Mucosa of rectum (tissue), 2 donors: ENCODE results near the gene ANKMY2.
A peak's percentile ranks its signal among the peaks of the same experiment; 100 is the strongest.

Experiments used
- H3K27ac ChIP-seq, 2 donors: one replicate each; pipeline ENCODE4 v1.7.0; 2013; ENCODE audit warnings: inconsistent platforms in 2 of 2, low read depth in 2 of 2, low read length in 2 of 2
- H3K27me3 ChIP-seq, 2 donors: one replicate each; pipeline ENCODE4 v1.7.0; 2013; ENCODE audit warnings: low read length in 2 of 2; ENCODE audit not compliant: control insufficient read depth in 2 of 2, insufficient read depth in 2 of 2
- H3K36me3 ChIP-seq, 2 donors: one replicate each; pipeline ENCODE4 v1.7.0; 2013; ENCODE audit warnings: low read length in 2 of 2; ENCODE audit not compliant: control insufficient read depth in 2 of 2, insufficient read depth in 2 of 2
- H3K4me1 ChIP-seq, 2 donors: one replicate each; pipeline ENCODE4 v1.7.0; 2013; ENCODE audit warnings: low read length in 2 of 2, mild to moderate bottlenecking in 1 of 2; ENCODE audit not compliant: control insufficient read depth in 2 of 2, insufficient read depth in 2 of 2
- H3K4me3 ChIP-seq, 2 donors: one replicate each; pipeline ENCODE4 v1.7.0; 2013; ENCODE audit warnings: low read length in 2 of 2
- H3K9ac ChIP-seq, 2 donors: one replicate each; pipeline ENCODE4 v1.7.0; 2013; ENCODE audit warnings: low read length in 2 of 2, low read depth in 1 of 2, mild to moderate bottlenecking in 1 of 2
- H3K9me3 ChIP-seq, 2 donors: one replicate each; pipeline ENCODE4 v1.7.0; 2013; ENCODE audit warnings: low read length in 2 of 2; ENCODE audit not compliant: control insufficient read depth in 2 of 2
- donor health status: healthy.
- donor health status: Normal muscosa, but diverticular disease.

ANKMY2 gene

DNA sequence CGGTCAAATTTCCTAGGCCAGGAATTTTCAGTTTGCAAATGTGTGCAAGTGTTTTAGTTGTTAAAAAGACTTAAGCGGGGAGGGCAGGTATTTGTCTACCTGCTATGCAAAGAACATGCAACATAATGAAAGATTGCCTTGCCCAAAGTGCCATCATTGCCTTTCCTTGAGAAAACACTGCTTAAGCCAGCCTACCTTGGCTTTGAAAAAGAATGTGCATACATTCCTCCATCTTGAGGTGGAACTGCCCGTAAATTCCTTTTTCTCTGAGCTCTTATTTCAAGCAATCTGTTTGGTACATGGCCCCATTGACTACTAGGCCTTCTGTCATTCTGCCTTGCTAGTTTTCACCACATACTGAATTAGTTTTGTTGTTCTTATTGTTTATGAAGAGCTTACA is 29.7 kb upstream of the ANKMY2 start:
- Histone ChIP-seq H3K27ac (no peak overlapping the region), H3K36me3 (peaks cover 5 to 23% of the 10 kb centered on the region in 2 donors), H3K27me3 (no peaks in the 10 kb centered on the region), H3K4me3 (no peak overlapping the region), H3K9ac (no peak overlapping the region), H3K9me3 (no peaks in the 10 kb centered on the region), H3K4me1 (no peaks in the 10 kb centered on the region)

DNA sequence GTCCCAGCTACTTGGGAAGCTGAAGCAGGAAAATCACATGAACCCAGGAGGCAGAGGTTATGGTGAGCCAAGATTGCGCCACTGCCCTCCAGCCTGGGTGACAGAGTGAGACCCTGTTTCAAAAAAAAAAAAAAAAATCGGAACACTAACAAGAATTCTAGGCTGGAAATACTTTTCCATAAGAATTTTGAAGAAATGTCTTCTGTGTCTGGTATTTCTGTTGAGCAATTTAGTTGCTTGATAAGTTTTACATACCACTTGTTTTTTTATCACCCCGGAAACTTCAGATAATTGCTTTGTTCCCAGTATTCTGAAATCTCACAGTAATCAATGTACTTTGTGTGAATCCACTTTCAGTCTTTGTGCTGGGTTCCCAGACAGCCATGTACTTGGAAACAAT is 26.3 kb upstream of the ANKMY2 start:
- no peak overlapping the region for H3K9ac ChIP-seq
- peaks cover 11 to 26% of the 10 kb centered on the region in 2 donors for H3K36me3 ChIP-seq
- no peaks in the 10 kb centered on the region for H3K9me3 ChIP-seq
- no peak overlapping the region for H3K4me3 ChIP-seq
- no peaks in the 10 kb centered on the region for H3K27me3 ChIP-seq
- H3K4me1 ChIP-seq: no peaks in the 10 kb centered on the region
- H3K27ac ChIP-seq: no peak overlapping the region

DNA sequence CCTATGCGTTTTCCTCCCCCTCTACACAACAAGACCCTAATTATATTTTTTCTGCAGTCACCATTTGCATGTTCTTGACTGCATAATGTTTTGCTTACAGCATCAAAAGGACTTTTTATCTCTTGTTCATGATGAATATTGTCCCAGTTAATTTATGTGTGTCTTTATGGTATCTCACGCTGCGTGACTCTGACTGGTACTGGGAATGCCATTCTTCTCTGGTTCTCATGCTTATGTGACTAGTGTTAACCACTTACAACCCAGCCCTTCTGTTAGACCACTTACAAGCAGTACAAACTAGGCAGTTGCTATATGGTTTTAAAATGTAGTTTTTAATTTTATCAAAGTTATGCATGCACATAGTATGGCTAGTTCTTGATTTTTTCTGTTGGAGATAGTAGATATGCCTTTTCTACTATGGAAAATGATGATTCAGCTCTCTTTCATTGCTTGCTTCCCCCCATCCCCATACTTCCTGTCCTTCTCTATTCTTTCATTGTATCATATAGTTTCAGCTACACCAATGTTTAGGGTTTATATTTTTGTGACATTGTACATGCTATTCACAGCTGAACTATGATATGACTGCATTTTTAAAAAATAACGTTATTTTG is 25.3 kb upstream of the ANKMY2 start:
- H3K9me3 ChIP-seq: no peaks in the 10 kb centered on the region
- no peak overlapping the region for H3K9ac ChIP-seq
- no peak overlapping the region for H3K4me3 ChIP-seq
- H3K27me3 ChIP-seq: no peaks in the 10 kb centered on the region
- no peaks in the 10 kb centered on the region for H3K4me1 ChIP-seq
- H3K27ac ChIP-seq: no peak overlapping the region
- peaks cover 11 to 24% of the 10 kb centered on the region in 2 donors for H3K36me3 ChIP-seq

DNA sequence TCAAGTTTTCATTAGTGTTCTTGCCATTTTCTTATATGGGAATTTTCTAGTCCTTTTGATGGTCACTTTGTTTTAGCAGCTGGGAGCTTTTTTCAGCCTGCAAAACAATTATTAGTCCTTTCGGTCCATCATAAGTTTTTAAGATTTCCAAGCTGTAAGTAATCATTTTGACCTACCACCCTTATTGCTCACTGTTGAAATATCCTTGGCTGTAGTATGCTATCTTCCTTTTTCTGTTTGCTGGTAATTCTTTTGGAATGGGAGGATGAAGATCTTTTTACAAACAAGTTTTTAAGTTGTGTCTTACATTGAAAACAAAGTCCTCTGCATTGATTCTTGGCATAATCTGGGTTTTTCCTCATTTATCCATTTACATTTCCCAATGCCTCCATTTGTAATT is 24.5 kb upstream of the ANKMY2 start:
- no peak overlapping the region for H3K4me3 ChIP-seq
- H3K9me3 ChIP-seq: no peaks in the 10 kb centered on the region
- no peaks in the 10 kb centered on the region for H3K4me1 ChIP-seq
- no peaks in the 10 kb centered on the region for H3K27me3 ChIP-seq
- no peak overlapping the region for H3K9ac ChIP-seq
- H3K36me3 ChIP-seq: peaks cover 11 to 19% of the 10 kb centered on the region in 2 donors
- no peak overlapping the region for H3K27ac ChIP-seq

DNA sequence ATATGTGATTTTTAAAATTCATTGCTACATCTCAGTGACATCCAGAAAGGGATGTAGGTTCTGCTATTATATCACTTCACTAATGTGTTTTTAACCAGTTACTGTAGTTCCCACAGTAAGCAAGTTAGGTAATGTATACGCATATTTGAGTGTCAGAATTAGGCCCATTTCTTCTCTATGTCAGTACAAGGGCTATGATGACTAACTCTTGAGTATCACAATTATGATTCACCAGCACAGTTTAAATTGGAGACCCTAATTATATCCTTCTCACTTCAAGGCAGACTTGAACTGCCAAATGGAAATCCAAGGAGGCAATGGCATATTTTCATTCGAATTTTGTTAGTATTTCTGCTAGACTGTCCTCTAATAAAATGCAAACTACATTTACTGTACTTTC is 24.0 kb upstream of the ANKMY2 start:
- Histone ChIP-seq H3K4me1 (no peaks in the 10 kb centered on the region), H3K27me3 (no peaks in the 10 kb centered on the region), H3K36me3 (peaks cover 11 to 18% of the 10 kb centered on the region in 2 donors), H3K27ac (no peak overlapping the region), H3K9me3 (no peaks in the 10 kb centered on the region), H3K4me3 (no peak overlapping the region), H3K9ac (no peak overlapping the region)

DNA sequence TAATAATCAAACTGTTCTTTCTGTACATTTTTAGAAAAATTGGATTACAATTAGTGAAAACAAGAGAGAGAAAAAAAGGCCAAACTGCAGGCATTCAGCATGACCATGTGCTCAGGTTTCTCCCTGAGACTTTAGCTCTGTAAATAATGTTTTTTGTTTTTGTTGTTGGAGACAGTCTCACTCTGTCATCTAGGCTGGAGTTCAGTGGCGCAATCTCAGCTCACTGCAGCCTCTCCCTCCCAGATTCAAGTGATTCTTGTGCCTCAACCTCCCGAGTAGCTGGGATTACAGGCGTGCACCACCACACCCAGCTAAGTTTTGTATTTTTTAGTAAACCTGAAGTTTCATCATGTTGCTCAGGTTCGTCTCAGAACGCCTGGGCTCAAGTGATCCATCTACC is 23.4 kb upstream of the ANKMY2 start:
- Histone ChIP-seq H3K27ac (no peak overlapping the region), H3K27me3 (no peaks in the 10 kb centered on the region), H3K9ac (no peak overlapping the region), H3K4me1 (no peaks in the 10 kb centered on the region), H3K9me3 (no peaks in the 10 kb centered on the region), H3K4me3 (no peak overlapping the region), H3K36me3 (peaks cover 11 to 12% of the 10 kb centered on the region in 2 donors)

DNA sequence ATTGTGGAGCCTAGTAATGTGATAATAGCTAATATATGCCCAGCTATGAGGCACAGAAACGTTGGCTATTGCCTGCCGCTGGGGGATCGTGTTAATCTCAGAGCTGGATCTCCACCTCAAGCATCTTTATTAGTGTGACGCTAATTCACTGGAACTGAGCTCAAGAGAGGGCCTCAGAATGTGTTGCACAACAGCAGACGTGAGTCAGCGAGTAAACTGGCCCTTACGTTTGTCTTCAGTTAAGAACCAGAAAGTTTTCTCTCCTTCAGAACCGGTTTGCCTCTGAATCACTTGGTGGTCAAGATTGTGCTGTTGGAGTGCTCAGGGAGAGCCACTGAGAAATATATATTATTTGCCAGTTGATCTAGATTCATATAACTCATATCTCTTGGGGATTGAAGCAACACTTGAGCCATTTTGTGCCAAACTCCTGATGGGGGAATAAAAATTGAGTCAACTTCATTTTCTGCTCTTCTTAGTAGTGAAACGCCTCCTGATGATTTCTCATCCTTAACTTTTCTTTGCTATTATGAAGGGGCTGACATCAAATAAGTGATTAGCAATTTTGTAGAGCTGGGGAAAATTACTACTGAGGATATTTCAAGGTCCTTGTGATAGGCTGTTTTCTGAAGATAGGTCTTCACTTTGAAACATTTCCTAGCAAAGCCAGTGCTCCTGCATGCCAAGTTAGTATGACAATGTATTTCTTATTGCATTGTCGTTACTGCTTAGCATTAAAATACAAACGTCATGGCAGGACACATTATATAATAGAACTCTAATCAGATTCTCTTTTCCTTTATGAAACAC is 22.7 kb upstream of the ANKMY2 start:
- peak overlapping the region; percentile 44 to 48 for H3K27ac ChIP-seq
- no peaks in the 10 kb centered on the region for H3K9me3 ChIP-seq
- no peaks in the 10 kb centered on the region for H3K27me3 ChIP-seq
- no peaks in the 10 kb centered on the region for H3K4me1 ChIP-seq
- H3K4me3 ChIP-seq: no peak overlapping the region
- peaks cover 11% of the 10 kb centered on the region in 2 donors for H3K36me3 ChIP-seq
- peak overlapping the region in 1 of 2 donors; percentile 34 for H3K9ac ChIP-seq

DNA sequence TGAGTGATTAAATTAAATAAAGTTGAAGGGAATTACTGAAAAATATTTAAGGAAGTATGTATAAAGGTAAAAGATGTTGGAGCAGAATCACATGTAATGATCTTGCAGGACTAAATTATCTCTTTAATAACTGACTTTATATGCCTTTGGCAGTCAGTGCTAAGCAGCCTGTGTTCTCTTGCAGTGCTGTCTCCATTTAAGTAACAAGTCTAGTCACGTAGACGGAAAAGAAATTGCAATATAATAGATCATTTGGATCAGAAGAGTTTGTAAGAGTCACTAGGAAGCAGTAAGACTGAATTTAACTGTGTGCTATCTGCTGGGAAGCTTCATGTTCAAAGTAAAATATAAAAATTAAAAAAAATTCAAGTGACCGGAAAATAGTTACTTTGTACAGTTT is 21.8 kb upstream of the ANKMY2 start:
- peaks cover 11% of the 10 kb centered on the region in 2 donors for H3K36me3 ChIP-seq
- no peaks in the 10 kb centered on the region for H3K4me1 ChIP-seq
- H3K27me3 ChIP-seq: no peaks in the 10 kb centered on the region
- H3K27ac ChIP-seq: no peak overlapping the region
- no peak overlapping the region for H3K4me3 ChIP-seq
- no peaks in the 10 kb centered on the region for H3K9me3 ChIP-seq
- no peak overlapping the region for H3K9ac ChIP-seq

DNA sequence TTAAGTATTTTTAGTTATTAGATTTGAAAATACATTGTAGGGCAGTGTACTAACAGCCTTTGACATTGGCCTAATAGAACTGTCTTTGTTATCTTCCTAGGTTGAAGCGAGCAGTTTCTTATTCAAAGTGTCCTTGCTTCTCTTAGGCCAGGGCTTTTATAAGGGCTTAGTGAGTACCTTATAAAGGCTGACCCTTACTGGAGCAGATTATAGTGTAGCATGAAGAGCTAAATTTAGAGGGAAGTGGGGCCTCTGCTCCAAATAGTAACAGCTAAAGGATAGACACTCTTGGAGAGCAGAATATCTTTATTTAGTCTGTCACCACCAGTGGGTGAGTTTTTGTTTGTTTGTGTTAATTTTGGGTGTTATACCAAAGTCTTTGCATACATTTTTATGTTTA is 16.4 kb upstream of the ANKMY2 start:
- no peaks in the 10 kb centered on the region for H3K9me3 ChIP-seq
- peaks cover 4 to 8% of the 10 kb centered on the region in 2 donors for H3K4me1 ChIP-seq
- no peaks in the 10 kb centered on the region for H3K36me3 ChIP-seq
- H3K27ac ChIP-seq: no peak overlapping the region
- H3K27me3 ChIP-seq: no peaks in the 10 kb centered on the region
- H3K9ac ChIP-seq: no peak overlapping the region
- H3K4me3 ChIP-seq: no peak overlapping the region

DNA sequence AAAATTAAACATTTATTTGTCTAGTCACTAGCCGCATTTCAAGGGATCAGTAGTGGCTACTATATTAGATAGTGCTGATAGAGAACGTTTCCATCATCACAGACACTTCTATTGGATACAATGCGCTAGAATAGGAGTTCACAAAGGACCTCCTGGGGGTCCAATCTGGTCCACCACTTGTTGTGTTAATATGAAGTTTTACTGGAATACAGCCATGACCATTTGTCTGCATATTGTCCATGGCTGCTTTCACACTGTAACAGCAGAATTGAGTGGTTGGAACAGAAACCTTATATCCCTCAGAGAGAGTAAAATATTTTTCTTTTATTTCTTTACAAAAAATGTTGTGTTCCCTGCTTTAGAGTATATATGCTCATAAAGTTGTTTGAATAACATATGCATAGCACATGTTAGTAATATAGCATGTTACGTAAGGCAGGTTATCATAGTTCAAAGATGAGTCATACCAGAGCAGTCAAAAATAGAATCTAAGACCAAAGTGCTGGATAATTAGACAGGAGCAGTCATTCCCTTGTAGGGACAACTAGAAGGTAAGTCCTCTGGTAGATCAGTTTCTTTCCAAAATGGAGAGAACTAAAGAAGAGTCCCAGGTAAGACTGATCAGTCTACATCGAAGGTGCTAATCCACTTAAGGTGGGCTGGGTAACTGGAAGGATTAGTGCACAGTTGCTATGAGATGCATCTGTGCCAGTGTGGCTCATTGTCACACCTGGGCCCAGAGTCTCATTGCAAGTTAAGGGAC is 15.3 kb upstream of the ANKMY2 start:
- Histone ChIP-seq H3K36me3 (no peaks in the 10 kb centered on the region), H3K27ac (peak overlapping the region; percentile 56 to 79), H3K4me1 (peaks cover 4 to 8% of the 10 kb centered on the region in 2 donors), H3K9me3 (no peaks in the 10 kb centered on the region), H3K27me3 (no peaks in the 10 kb centered on the region), H3K9ac (peak overlapping the region in 1 of 2 donors; percentile 31), H3K4me3 (no peak overlapping the region)
